ENCODE measurements around the gene RAB11FIP3. TPM values are rescaled to one million over a fixed set of nuclear protein-coding genes. Genes with fewer than 3 reads are reported as not detected.

Gene RAB11FIP3
- total RNA-seq, 4 donors from 2014 or later = 20.7 to 62.5 (median 29.1) TPM

DNA sequence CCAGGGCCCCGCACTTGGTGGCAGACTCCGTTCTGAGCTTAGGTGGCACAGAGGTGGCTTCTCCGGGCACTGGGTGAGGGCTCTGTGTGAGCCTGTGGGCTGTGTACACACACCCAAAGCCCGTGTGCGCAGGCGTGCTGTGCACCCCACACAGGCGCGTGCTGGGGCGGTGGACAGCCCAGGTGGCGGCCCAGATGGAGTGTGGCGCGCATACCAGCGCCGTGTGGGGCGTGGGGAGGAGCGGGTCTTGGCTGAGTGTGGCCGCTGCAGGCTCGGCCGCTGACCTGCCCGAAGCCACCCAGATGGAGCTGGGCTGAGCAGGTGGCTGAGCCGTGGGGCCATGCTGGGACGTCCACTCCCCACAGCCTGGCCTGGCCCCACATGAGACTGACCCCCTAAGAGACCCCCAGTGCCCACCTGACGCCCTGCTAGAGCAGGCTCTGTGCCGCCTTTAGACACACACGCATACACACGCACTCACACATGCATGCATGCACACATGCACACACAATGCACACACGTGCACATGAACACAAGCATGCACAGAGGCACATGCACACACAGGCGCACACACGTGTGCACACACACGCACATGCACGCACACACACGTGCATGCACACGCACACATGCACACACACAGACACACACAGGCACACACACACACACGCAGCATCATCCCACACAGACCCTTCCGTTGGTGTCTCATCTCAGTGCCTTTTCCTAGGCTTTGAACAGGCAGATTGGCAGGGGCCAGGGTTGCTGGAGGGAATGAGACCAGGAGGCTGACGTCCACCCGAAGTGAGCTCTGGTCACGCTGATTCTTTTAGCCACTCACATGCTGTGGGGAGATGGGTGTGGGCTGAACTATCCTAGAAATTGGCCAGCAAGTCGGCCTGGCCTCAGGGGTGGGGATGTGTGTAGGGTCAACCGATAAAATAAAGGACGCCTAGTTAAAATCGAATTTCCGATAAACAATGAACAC is 136.8 kb downstream of the RAB11FIP3 start:
- Histone ChIP-seq H3K27ac (no peak overlapping the region), H3K4me3 (no peak overlapping the region), H3K36me3 (no peaks in the 10 kb centered on the region), H3K27me3 (peaks cover 49% of the 10 kb centered on the region), H3K4me1 (peaks cover 44% of the 10 kb centered on the region), H3K9me3 (no peaks in the 10 kb centered on the region)
- 67% methylated on average over 18 of the region's 43 CpGs for WGBS
- TF ChIP-seq POLR2AphosphoS5 (IDR thresholded peaks at IDR 0.05) = no peak
- TF ChIP-seq EP300 (IDR thresholded peaks at IDR 0.05) = no peak
- TF ChIP-seq, protein P1, sequence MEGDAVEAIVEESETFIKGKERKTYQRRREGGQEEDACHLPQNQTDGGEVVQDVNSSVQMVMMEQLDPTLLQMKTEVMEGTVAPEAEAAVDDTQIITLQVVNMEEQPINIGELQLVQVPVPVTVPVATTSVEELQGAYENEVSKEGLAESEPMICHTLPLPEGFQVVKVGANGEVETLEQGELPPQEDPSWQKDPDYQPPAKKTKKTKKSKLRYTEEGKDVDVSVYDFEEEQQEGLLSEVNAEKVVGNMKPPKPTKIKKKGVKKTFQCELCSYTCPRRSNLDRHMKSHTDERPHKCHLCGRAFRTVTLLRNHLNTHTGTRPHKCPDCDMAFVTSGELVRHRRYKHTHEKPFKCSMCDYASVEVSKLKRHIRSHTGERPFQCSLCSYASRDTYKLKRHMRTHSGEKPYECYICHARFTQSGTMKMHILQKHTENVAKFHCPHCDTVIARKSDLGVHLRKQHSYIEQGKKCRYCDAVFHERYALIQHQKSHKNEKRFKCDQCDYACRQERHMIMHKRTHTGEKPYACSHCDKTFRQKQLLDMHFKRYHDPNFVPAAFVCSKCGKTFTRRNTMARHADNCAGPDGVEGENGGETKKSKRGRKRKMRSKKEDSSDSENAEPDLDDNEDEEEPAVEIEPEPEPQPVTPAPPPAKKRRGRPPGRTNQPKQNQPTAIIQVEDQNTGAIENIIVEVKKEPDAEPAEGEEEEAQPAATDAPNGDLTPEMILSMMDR (IDR thresholded peaks at IDR 0.05) = no peak
- TF ChIP-seq POLR2A (IDR thresholded peaks at IDR 0.05) = no peak
- DNase-seq (ENCODE audit: low spot score in 2 of 2) = no peak

DNA sequence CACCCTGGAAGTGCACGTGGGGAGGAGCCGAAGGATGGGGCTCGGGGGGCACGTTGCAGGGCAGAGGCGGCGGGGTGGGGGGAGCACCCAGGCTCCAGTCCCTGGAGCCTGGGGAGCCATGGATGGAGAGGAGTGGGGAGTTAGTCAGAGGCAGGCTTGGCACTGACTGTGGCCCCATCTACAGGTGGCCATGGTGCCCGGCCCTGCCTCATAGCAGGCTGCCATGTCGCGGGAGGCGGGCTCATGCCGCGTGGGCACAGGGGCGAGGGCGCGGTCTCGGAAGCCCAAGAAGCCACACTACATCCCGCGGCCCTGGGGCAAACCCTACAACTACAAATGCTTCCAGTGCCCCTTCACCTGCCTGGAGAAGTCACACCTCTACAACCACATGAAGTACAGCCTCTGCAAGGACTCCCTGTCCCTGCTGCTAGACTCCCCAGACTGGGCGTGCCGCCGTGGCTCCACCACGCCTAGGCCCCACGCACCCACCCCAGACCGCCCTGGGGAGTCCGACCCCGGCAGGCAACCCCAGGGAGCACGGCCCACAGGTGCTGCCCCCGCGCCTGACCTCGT is 137.7 kb downstream of the RAB11FIP3 start:
- WGBS = 74% methylated on average over 18 of the region's 30 CpGs
- H3K27me3 ChIP-seq = peaks cover 45% of the 10 kb centered on the region
- H3K9me3 ChIP-seq = no peaks in the 10 kb centered on the region
- H3K36me3 ChIP-seq = no peaks in the 10 kb centered on the region
- TF ChIP-seq POLR2AphosphoS5 (IDR thresholded peaks at IDR 0.05) = no peak
- DNase-seq (ENCODE audit: low spot score in 2 of 2) = no peak
- peaks cover 53% of the 10 kb centered on the region for H3K4me1 ChIP-seq
- no peak overlapping the region for H3K27ac ChIP-seq
- no peak overlapping the region for H3K4me3 ChIP-seq

DNA sequence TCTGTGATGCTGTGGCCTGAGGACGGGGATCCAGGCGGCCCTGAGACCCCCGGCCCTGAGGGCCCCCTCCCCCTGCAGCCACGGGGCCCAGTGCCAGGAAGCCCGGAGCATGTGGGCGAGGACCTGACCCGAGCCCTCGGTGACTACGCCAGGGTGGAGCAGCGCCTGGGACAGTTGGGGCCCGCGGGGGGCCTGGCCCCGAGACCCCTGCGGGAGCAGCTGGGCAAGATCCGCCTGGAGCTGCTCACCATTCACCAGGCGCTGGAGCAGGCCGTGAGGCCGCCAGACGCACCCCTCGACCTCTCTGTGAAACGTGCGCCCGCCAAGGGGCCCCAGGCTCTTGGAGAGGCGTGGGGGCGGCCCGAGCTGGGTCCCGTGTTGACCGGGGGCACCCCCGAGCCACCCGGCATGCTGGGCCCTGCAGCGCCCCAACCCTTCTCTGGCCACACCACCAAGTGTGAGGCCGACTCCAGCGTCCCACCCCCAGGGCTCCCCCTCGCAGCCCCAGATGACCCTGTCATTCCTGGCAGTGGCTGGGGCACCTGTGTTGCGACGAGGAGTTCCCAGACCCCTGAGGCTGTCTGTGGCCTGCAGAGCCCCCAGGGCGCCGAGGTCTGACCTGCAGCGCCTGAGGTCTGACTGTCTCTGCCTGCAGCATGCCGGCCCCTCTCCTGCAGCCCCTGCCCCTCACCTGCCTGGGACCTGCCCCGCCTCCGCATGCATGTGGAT is 139.4 kb downstream of the RAB11FIP3 start:
- no peak overlapping the region for H3K27ac ChIP-seq
- H3K36me3 ChIP-seq = no peaks in the 10 kb centered on the region
- H3K4me1 ChIP-seq = peaks cover 55% of the 10 kb centered on the region
- H3K27me3 ChIP-seq = peaks cover 28% of the 10 kb centered on the region
- WGBS = no CpG with 5 or more reads among the region's 42 CpGs
- no peak overlapping the region for H3K4me3 ChIP-seq
- TF ChIP-seq, protein P1 (IDR thresholded peaks at IDR 0.05) = no peak
- no peak for TF ChIP-seq EP300 (IDR thresholded peaks at IDR 0.05)
- no peak for TF ChIP-seq POLR2A (IDR thresholded peaks at IDR 0.05)
- TF ChIP-seq POLR2AphosphoS5 (IDR thresholded peaks at IDR 0.05) = no peak
- H3K9me3 ChIP-seq = no peaks in the 10 kb centered on the region
- DNase-seq (ENCODE audit: low spot score in 2 of 2) = no peak

DNA sequence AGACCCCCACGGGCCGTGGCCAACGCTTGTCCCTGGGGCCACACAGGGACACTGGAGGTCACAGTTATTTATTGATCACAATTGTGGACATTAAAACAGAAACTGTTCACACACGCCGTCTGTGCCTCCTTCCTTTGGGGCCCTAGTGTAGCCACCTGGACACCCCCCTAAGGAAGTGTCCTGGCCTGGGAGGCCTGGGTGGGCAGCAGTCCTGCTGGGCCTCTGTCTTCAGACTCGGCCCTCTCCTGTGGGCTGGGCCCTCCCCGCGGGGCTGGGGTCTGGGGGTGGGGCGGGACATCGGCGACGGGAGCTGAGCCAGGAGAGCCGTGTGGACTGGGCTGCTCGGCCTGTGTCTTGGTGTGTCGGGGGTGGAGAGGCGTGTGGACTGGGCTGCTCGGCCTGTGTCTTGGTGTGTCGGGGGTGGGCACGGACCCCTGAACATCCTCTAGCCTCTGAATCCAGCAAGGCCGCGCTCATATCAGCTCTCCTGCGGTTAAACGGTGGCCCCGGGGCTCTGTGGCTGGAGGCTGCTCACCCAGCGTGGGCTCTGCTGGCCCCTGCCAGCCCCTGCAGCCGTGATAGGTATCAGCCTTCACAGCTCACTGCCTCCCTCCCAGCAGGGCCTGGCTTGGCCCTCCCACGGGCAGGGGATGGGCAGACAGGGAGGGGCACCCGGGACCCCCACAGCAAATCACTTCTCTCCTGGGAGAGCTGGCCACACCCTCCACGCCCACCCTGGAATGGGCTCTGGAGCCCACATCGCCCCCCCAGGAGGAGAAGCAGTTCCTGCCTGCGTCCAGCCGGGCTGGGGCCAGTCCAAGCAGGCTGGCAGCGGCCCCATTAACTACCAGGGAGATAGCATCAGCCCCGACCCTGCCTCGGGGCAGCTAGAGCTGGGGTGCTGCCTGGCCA is 140.2 kb downstream of the RAB11FIP3 start:
- no peak overlapping the region for H3K27ac ChIP-seq
- H3K27me3 ChIP-seq = peaks cover 20% of the 10 kb centered on the region
- WGBS = 71% methylated on average over 19 of the region's 35 CpGs
- TF ChIP-seq, protein P1 (IDR thresholded peaks at IDR 0.05) = no peak
- TF ChIP-seq EP300 (IDR thresholded peaks at IDR 0.05) (no peak), POLR2AphosphoS5 (IDR thresholded peaks at IDR 0.05) (no peak), POLR2A (IDR thresholded peaks at IDR 0.05) (no peak)
- no peak overlapping the region for H3K4me3 ChIP-seq
- peaks cover 51% of the 10 kb centered on the region for H3K4me1 ChIP-seq
- H3K9me3 ChIP-seq = no peaks in the 10 kb centered on the region
- no peak for DNase-seq (ENCODE audit: low spot score in 2 of 2)
- no peaks in the 10 kb centered on the region for H3K36me3 ChIP-seq
